HEK293 (cell line): ENCODE results near the gene LAMTOR2.

ENCODE experiments used
- ZBTB1 ChIP-seq: fragments of 450-650 bp; formaldehyde crosslinking; IDR thresholded peaks from 2 replicates; pipeline ENCODE4 v1.5.1; 2016; ENCODE audit warnings: missing biosample characterization, missing genetic modification characterization
- ZNF138 ChIP-seq: fragments of 450-650 bp; formaldehyde crosslinking; IDR thresholded peaks from 2 replicates; pipeline ENCODE4 v1.5.1; 2016; ENCODE audit warnings: missing biosample characterization, missing genetic modification characterization, borderline replicate concordance
- ZNF423 ChIP-seq: fragments of 450-650 bp; formaldehyde crosslinking; IDR thresholded peaks from 2 replicates; pipeline ENCODE4 v1.5.1; 2016; ENCODE audit warnings: missing biosample characterization, missing genetic modification characterization

DNA sequence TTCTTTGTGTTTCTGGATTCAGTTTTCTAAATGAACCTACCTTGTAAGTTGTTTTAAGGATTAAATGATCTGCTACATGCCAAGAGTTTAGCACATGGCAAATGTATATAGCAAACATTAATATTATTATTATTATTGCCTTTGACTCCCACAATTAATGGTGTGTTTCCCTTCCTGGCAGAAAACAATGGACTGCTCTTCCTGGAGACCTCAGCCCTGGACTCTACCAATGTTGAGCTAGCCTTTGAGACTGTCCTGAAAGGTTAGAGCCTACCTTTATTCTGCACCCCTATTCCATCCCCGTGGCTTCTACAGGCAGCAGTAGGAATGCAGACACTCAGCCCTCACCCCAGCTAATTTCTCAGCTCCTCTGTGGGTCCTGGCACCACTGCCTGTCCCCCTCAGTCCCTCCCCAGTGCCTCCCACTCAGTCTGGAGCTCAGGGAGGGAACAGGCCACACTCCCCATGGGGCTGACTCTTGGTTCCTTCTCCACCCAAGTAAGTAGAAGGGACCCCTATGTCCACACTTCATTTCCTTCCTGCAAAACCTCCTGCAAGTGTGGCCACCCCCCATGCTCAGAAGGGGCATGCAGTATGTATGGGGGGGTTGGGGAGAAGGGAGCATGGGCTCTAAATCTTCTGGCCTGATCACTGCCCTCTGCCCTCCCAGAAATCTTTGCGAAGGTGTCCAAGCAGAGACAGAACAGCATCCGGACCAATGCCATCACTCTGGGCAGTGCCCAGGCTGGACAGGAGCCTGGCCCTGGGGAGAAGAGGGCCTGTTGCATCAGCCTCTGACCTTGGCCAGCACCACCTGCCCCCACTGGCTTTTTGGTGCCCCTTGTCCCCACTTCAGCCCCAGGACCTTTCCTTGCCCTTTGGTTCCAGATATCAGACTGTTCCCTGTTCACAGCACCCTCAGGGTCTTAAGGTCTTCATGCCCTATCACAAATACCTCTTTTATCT lies 15.2 kb downstream of the LAMTOR2 start:
- TF ChIP-seq ZNF138 (tag by site-specific recombination) (no peak), ZNF423 (tag by site-specific recombination) (no peak), ZBTB1 (tag by site-specific recombination) (no peak)
